H1 (cell line): Measurements from ENCODE around the gene ANKRD13B. TPM values are rescaled to one million over a fixed set of nuclear protein-coding genes. Genes with fewer than 3 reads are reported as not detected.

Experiments
- CTCF ChIA-PET: fragments of 300-600 bp; sonication (Branson Sonifier 250); formaldehyde crosslinking; loops from one replicate; lab custom pipeline; 2021; ENCODE audit not compliant: partially characterized antibody; lab: Charles Lee
- POLR2A ChIA-PET: fragments of 300-600 bp; sonication (Branson Sonifier 250); formaldehyde crosslinking; loops from one replicate; lab custom pipeline; 2021; ENCODE audit warnings: inconsistent platforms; ENCODE audit not compliant: partially characterized antibody; lab: Charles Lee
- DNase-seq, 2 experiments: peaks; one replicate each; pipeline versions ENCODE4 v3.0.0 to v3.0.0-alpha.2; 2010 to 2022; ENCODE audit warnings: low spot score in 2 of 2, low read depth in 1 of 2, mixed read lengths in 1 of 2
- FAIRE-seq: peaks from 2 replicates; lab custom pipeline; 2011; peaks lifted over from hg19 to GRCh38; lab: Jason Lieb, UNC
- H2AFZ ChIP-seq: 2 replicates; pipeline ENCODE4 v1.8.1; 2012; ENCODE audit warnings: low read length, inconsistent platforms
- H2AK5ac ChIP-seq: 2 replicates; pipeline ENCODE4 v1.6.1; 2013; ENCODE audit warnings: low read depth, low read length
- H2BK120ac ChIP-seq: replicated peaks from 2 replicates; pipeline ENCODE3; 2013; ENCODE audit warnings: low read depth, low read length, inconsistent platforms
- H2BK12ac ChIP-seq: 2 replicates; pipeline ENCODE4 v1.6.1; 2013; ENCODE audit warnings: low read depth, low read length
- H2BK15ac ChIP-seq: 2 replicates; pipeline ENCODE4 v1.6.1; 2013; ENCODE audit warnings: low read length
- H2BK20ac ChIP-seq: 2 replicates; pipeline ENCODE4 v1.6.1; 2013; ENCODE audit warnings: low read length
- H2BK5ac ChIP-seq: 2 replicates; pipeline ENCODE4 v1.6.1; 2013; ENCODE audit warnings: low read depth, low read length
- H3K14ac ChIP-seq: 2 replicates; pipeline ENCODE4 v1.6.1; 2013; ENCODE audit warnings: inconsistent platforms; ENCODE audit not compliant: insufficient read length
- H3K18ac ChIP-seq: 2 replicates; pipeline ENCODE4 v1.6.1; 2013; ENCODE audit warnings: low read length; ENCODE audit errors: extremely low read depth
- H3K23ac ChIP-seq: 2 replicates; pipeline ENCODE4 v1.6.1; 2013; ENCODE audit warnings: inconsistent platforms; ENCODE audit not compliant: insufficient read length
- H3K23me2 ChIP-seq: 2 replicates; pipeline ENCODE4 v1.6.1; 2013; ENCODE audit warnings: low read depth, low read length
- H3K27ac ChIP-seq: 2 replicates; pipeline ENCODE4 v1.6.1; 2011; ENCODE audit warnings: low read depth, low read length, inconsistent platforms
- H3K27me3 ChIP-seq, 4 experiments: replicated peaks in 1 of 4; 1 replicate in 1 of 4; 2 replicates in 3 of 4; pipeline versions ENCODE4 v1.6.1 to v1.8.1; 2011 to 2013; ENCODE audit warnings: low read length in 3 of 4, mild to moderate bottlenecking in 3 of 4, inconsistent platforms in 2 of 4, mixed read lengths in 2 of 4, moderate library complexity in 1 of 4; ENCODE audit not compliant: control insufficient read depth in 3 of 4, insufficient read depth in 3 of 4; ENCODE audit errors: extremely low read depth in 1 of 4
- H3K36me3 ChIP-seq, 4 experiments: 2 replicates each; pipeline versions ENCODE4 v1.6.1 to v1.8.1; 2011 to 2013; ENCODE audit warnings: mild to moderate bottlenecking in 4 of 4, low read length in 3 of 4, moderate library complexity in 2 of 4, control low read depth in 1 of 4, inconsistent platforms in 1 of 4; ENCODE audit not compliant: insufficient read depth in 4 of 4, control insufficient read depth in 2 of 4
- H3K4ac ChIP-seq: replicated peaks from 2 replicates; pipeline ENCODE3; 2013; ENCODE audit warnings: low read length, low read depth, mixed read lengths, inconsistent platforms; ENCODE audit not compliant: insufficient read length
- H3K4me1 ChIP-seq, 4 experiments: replicated peaks in 1 of 4; 1 replicate in 1 of 4; 2 replicates in 3 of 4; pipeline versions ENCODE4 v1.6.1 to v1.8.1; 2011 to 2013; ENCODE audit warnings: low read length in 3 of 4, inconsistent platforms in 2 of 4, mixed read lengths in 1 of 4; ENCODE audit not compliant: insufficient read depth in 4 of 4, control insufficient read depth in 3 of 4
- H3K4me2 ChIP-seq, 2 experiments: 2 replicates each; pipeline versions ENCODE4 v1.6.1 to v1.8.1; 2011 to 2013; ENCODE audit warnings: low read depth in 2 of 2, low read length in 2 of 2, control low read depth in 1 of 2, inconsistent platforms in 1 of 2, mild to moderate bottlenecking in 1 of 2; ENCODE audit not compliant: insufficient read depth in 1 of 2
- H3K4me3 ChIP-seq, 4 experiments: fragments of 200-600, 300-600 bp in 1 of 4; sonication (generic), shearing (Covaris generic), sonication (Bioruptor Twin) in 1 of 4; 2 replicates each; pipeline versions ENCODE4 v1.5.1 to v1.8.1; 2011 to 2016; ENCODE audit warnings: low read length in 4 of 4, low read depth in 3 of 4, control low read depth in 2 of 4, inconsistent platforms in 2 of 4, mild to moderate bottlenecking in 2 of 4, mixed read lengths in 1 of 4, moderate library complexity in 1 of 4; ENCODE audit not compliant: insufficient read depth in 2 of 4; ENCODE audit errors: extremely low read depth in 1 of 4
- H3K56ac ChIP-seq: replicated peaks from 2 replicates; pipeline ENCODE3; 2013; ENCODE audit warnings: low read depth, mild to moderate bottlenecking, mixed read lengths, low read length, inconsistent platforms; ENCODE audit not compliant: insufficient read length
- H3K79me1 ChIP-seq: 2 replicates; pipeline ENCODE4 v1.6.1; 2013; ENCODE audit warnings: low read depth, low read length, control low read depth
- H3K79me2 ChIP-seq, 2 experiments: 2 replicates each; pipeline versions ENCODE4 v1.6.1 to v1.8.1; 2012 to 2013; ENCODE audit warnings: low read length in 2 of 2, mild to moderate bottlenecking in 2 of 2, inconsistent platforms in 1 of 2; ENCODE audit not compliant: insufficient read depth in 2 of 2, control insufficient read depth in 1 of 2
- H3K9ac ChIP-seq, 4 experiments: replicated peaks in 1 of 4; 1 replicate in 1 of 4; 2 replicates in 3 of 4; pipeline versions ENCODE4 v1.6.1 to v1.8.1; 2011 to 2013; ENCODE audit warnings: low read depth in 3 of 4, low read length in 3 of 4, control low read depth in 2 of 4, mild to moderate bottlenecking in 2 of 4, moderate library complexity in 2 of 4, inconsistent platforms in 1 of 4; ENCODE audit errors: extremely low read depth in 1 of 4
- H3K9me3 ChIP-seq, 2 experiments: 2 replicates each; pipeline versions ENCODE4 v1.6.1 to v1.8.1; 2012 to 2013; ENCODE audit warnings: mild to moderate bottlenecking in 2 of 2, moderate library complexity in 2 of 2, control low read depth in 1 of 2, inconsistent platforms in 1 of 2, low read depth in 1 of 2, low read length in 1 of 2, mixed read lengths in 1 of 2; ENCODE audit not compliant: insufficient read depth in 2 of 2
- H4K20me1 ChIP-seq, 2 experiments: replicated peaks in 1 of 2; 2 replicates each; pipeline versions ENCODE3 to v1.8.1; 2011 to 2013; ENCODE audit warnings: inconsistent platforms in 2 of 2, low read length in 2 of 2, mild to moderate bottlenecking in 1 of 2; ENCODE audit not compliant: insufficient read depth in 2 of 2, control insufficient read depth in 1 of 2
- H4K5ac ChIP-seq: 2 replicates; pipeline ENCODE4 v1.6.1; 2013; ENCODE audit warnings: low read length, low read depth, mixed read lengths, inconsistent platforms; ENCODE audit not compliant: insufficient read length
- H4K8ac ChIP-seq: 2 replicates; pipeline ENCODE4 v1.8.0; 2013; ENCODE audit warnings: mild to moderate bottlenecking, moderate library complexity, low read length, inconsistent platforms; ENCODE audit not compliant: insufficient read depth; ENCODE audit errors: extremely low read depth
- H4K91ac ChIP-seq: replicated peaks from 2 replicates; pipeline ENCODE3; 2013; ENCODE audit warnings: low read length, mixed read lengths, inconsistent platforms; ENCODE audit not compliant: insufficient read length
- CTBP2 ChIP-seq: IDR thresholded peaks from 2 replicates; pipeline ENCODE4 v1.7.0; 2011; ENCODE audit warnings: borderline replicate concordance, mild to moderate bottlenecking, moderate library complexity, mixed read lengths, low read length; ENCODE audit not compliant: insufficient read depth, insufficient read length
- CTCF ChIP-seq, 3 experiments: IDR thresholded peaks; 1 replicate in 2 of 3; 2 replicates in 1 of 3; pipeline versions ENCODE4 v1.5.1 to v1.6.1; 2011; ENCODE audit warnings: low read length in 3 of 3, mild to moderate bottlenecking in 3 of 3, inconsistent platforms in 2 of 3, low read depth in 1 of 3, moderate library complexity in 1 of 3; ENCODE audit not compliant: insufficient read depth in 1 of 3; ENCODE audit errors: control extremely low read depth in 1 of 3
- GTF2F1 ChIP-seq: IDR thresholded peaks from 2 replicates; pipeline ENCODE4 v1.6.1; 2012; ENCODE audit warnings: low read depth, low read length, improper control_type of control experiment, borderline replicate concordance
- HDAC2 ChIP-seq, 2 experiments: fragments of 300-600 bp in 1 of 2; sonication (generic) in 1 of 2; IDR thresholded peaks; 2 replicates each; pipeline ENCODE4 v1.6.1; 2011 to 2012; ENCODE audit warnings: low read depth in 2 of 2, low read length in 2 of 2, mild to moderate bottlenecking in 2 of 2, moderate library complexity in 2 of 2, borderline replicate concordance in 1 of 2, inconsistent platforms in 1 of 2
- JUND ChIP-seq: IDR thresholded peaks from 2 replicates; pipeline ENCODE4 v1.6.1; 2011; ENCODE audit warnings: mild to moderate bottlenecking, improper control_type of control experiment, low read length
- RFX5 ChIP-seq: IDR thresholded peaks from 2 replicates; pipeline ENCODE4 v1.6.1; 2011; ENCODE audit warnings: low read depth, low read length, improper control_type of control experiment, borderline replicate concordance
- SRF ChIP-seq: IDR thresholded peaks from 2 replicates; pipeline ENCODE4 v1.6.1; 2011; ENCODE audit warnings: mild to moderate bottlenecking, low read depth, low read length, moderate library complexity
- USF2 ChIP-seq: IDR thresholded peaks from 2 replicates; pipeline ENCODE4 v1.6.1; 2011; ENCODE audit warnings: low read length, improper control_type of control experiment
- WGBS, 2 experiments: shearing (Covaris generic) in 1 of 2; methylation state at CpG; one replicate each; pipeline versions ENCODE4 v1.1.6 to v1.1.7; 2013 to 2015; ENCODE audit warnings: low lambda C conversion rate in 2 of 2, mixed read lengths in 2 of 2, inconsistent platforms in 1 of 2, low coverage in 1 of 2, missing lambda C conversion rate in 1 of 2; ENCODE audit not compliant: insufficient replicate concordance in 2 of 2, insufficient coverage in 1 of 2, insufficient read length in 1 of 2; ENCODE audit errors: extremely low coverage in 1 of 2, missing lambda C conversion rate in 1 of 2; 5-methylcytosine and 5-hydroxymethylcytosine counted together
- polyA plus RNA-seq, 7 experiments: library from polyadenylated mRNA; depleted of rRNA in 3 of 7; stranded (reverse) in 5 of 7; unstranded in 2 of 7; fragments of >200 nt in 5 of 7; fragments of 200-250 nt in 2 of 7; gene quantifications; 1 replicate in 5 of 7; 2 replicates in 1 of 7; 4 replicates in 1 of 7; pipeline versions ENCODE4 v1.2.1 to v1.2.3, GENCODE V29; 2011 to 2013; ENCODE audit warnings: missing spikeins in 2 of 7, mixed read lengths in 2 of 7
- total RNA-seq: library from RNA; stranded (reverse); fragmentation: NEBNext Ultra II Directional; extraction: Animal tissue kit (Norgen Biotek cat#: 25700); gene quantifications from 2 replicates; pipeline ENCODE4 v1.2.1, GENCODE V29; 2021

ANKRD13B gene
- total and polyA plus RNA-seq, 2 of the 8 experiments (the other 6 are each of a cell fraction or from before 2014, with no cell fraction given), result 16.4 to 48.5 TPM

- Histone ChIP-seq H2BK20ac (no peak overlapping the region), H3K27me3 (peaks cover 0 to 2% (median under 1%) of the 10 kb centered on the region in 4 experiments; a peak in 2 of 7 replicates), H2BK120ac (no peak overlapping the region), H2BK15ac (no peak overlapping the region), H3K36me3 (peaks cover 0 to 2% (median 0%) of the 10 kb centered on the region in 4 experiments; a peak in 1 of 8 replicates), H3K9ac (no peak overlapping the region), H3K23me2 (no peaks in the 10 kb centered on the region), H3K79me2 (no peaks in the 10 kb centered on the region), H3K56ac (no peak overlapping the region), H2AFZ (no peak overlapping the region), H4K20me1 (peaks cover 0 to 7% of the 10 kb centered on the region in 2 experiments), H2AK5ac (no peak overlapping the region), H3K4me3 (no peak overlapping the region), H3K23ac (no peak overlapping the region), H4K8ac (no peak overlapping the region), H4K91ac (no peak overlapping the region), H3K18ac (no peak overlapping the region), H3K4me2 (no peak overlapping the region), H2BK5ac (no peak overlapping the region), H4K5ac (no peak overlapping the region), H3K79me1 (peaks cover 2% of the 10 kb centered on the region; the same call in 1 of the 2 replicates), H3K27ac (no peak overlapping the region), H3K9me3 (peaks cover 0 to 8% of the 10 kb centered on the region in 2 experiments; a peak in 1 of 4 replicates), H3K14ac (no peak overlapping the region), H2BK12ac (no peak overlapping the region), H3K4ac (no peak overlapping the region), H3K4me1 (no peaks in the 10 kb centered on the region; a peak in 1 of 7 replicates)
- no peak for DNase-seq
- POLR2A ChIA-PET, result interaction anchor here (1.1 to 1.7 kb wide), 4 partner anchors 8 to 13 kb away, joined by 3 to 8 read pairs (median 4); no protein-coding TSS in a partner anchor
- 93% methylated on average over 24 of the region's 29 CpGs; no CpG with 5 or more reads in 1 of the 2 experiments for WGBS, 2 experiments
- no peak for FAIRE-seq
- CTCF ChIA-PET, result interaction anchor here (1.1 to 2.1 kb wide), 8 partner anchors 9 to 32 kb away, joined by 4 to 13 read pairs (median 6); partner anchors contain the start of gene ANKRD13B
- TF ChIP-seq USF2 (no peak), JUND (no peak), CTBP2 (no peak), SRF (no peak), HDAC2 (IDR thresholded peaks at IDR 0.05; ENCODE audit: borderline replicate concordance in 1 of 2, low read depth in 2 of 2, low read length in 2 of 2) (no peak), GTF2F1 (no peak), RFX5 (no peak), CTCF (IDR thresholded peaks at IDR 0.05; ENCODE audit: control extremely low read depth in 1 of 3, insufficient read depth in 1 of 3, low read depth in 1 of 3, low read length in 3 of 3) (no peak)
Observed at GRCh38 chr17:29607557-29608195, 14.7 kb downstream of the ANKRD13B start.
